Neuronal stem cell (in vitro differentiated cells): ENCODE results near the gene APBA3.

ENCODE experiments used
- DNase-seq: peaks from one replicate; pipeline ENCODE4 v3.0.0-alpha.2; 2013; ENCODE audit warnings: low spot score
- H2AFZ ChIP-seq: one replicate; pipeline ENCODE4 v1.6.1; 2013; ENCODE audit warnings: mild to moderate bottlenecking, low read length, inconsistent platforms
- H2AK5ac ChIP-seq: 2 replicates; pipeline ENCODE4 v1.6.1; 2013; ENCODE audit warnings: low read depth, mild to moderate bottlenecking, inconsistent platforms, low read length, moderate library complexity, mixed read lengths
- H2BK120ac ChIP-seq: 2 replicates; pipeline ENCODE4 v1.6.1; 2013; ENCODE audit warnings: low read depth, mild to moderate bottlenecking, inconsistent platforms, low read length, moderate library complexity, mixed read lengths
- H2BK12ac ChIP-seq: one replicate; pipeline ENCODE4 v1.6.1; 2013; ENCODE audit warnings: low read length, inconsistent platforms
- H2BK15ac ChIP-seq: 2 replicates; pipeline ENCODE4 v1.6.1; 2013; ENCODE audit warnings: mild to moderate bottlenecking, low read length, inconsistent platforms, mixed read lengths
- H2BK5ac ChIP-seq: one replicate; pipeline ENCODE4 v1.6.1; 2013; ENCODE audit warnings: inconsistent platforms, mild to moderate bottlenecking, low read length, moderate library complexity
- H3K14ac ChIP-seq: one replicate; pipeline ENCODE4 v1.6.1; 2013; ENCODE audit warnings: low read length, inconsistent platforms
- H3K18ac ChIP-seq: 2 replicates; pipeline ENCODE4 v1.6.1; 2013; ENCODE audit warnings: low read length, inconsistent platforms
- H3K23ac ChIP-seq: 2 replicates; pipeline ENCODE4 v1.6.1; 2013; ENCODE audit warnings: low read depth, mild to moderate bottlenecking, mixed read lengths, low read length, inconsistent platforms; ENCODE audit not compliant: poor library complexity
- H3K27ac ChIP-seq: replicated peaks from 3 replicates; pipeline ENCODE4 v1.5.1; 2013; ENCODE audit warnings: low read length, inconsistent platforms
- H3K27me3 ChIP-seq, 3 experiments: 2 replicates each; pipeline ENCODE4 v1.6.1; 2013; ENCODE audit warnings: low read length in 3 of 3, mild to moderate bottlenecking in 2 of 3, inconsistent platforms in 1 of 3, low read depth in 1 of 3, mixed read lengths in 1 of 3, moderate library complexity in 1 of 3; ENCODE audit not compliant: control insufficient read depth in 3 of 3, insufficient read depth in 3 of 3
- H3K36me3 ChIP-seq, 2 donors: replicated peaks in 1 of 2; 2 replicates each; pipeline ENCODE4 v1.6.1; 2013; ENCODE audit warnings: low read length in 2 of 2; ENCODE audit not compliant: control insufficient read depth in 2 of 2, insufficient read depth in 2 of 2
- H3K4ac ChIP-seq: 2 replicates; pipeline ENCODE4 v1.6.1; 2013; ENCODE audit warnings: inconsistent platforms, mild to moderate bottlenecking, low read length, moderate library complexity
- H3K4me1 ChIP-seq, 2 donors: 1 replicate in 1 of 2; 2 replicates in 1 of 2; pipeline ENCODE4 v1.6.1; 2013; ENCODE audit warnings: low read length in 2 of 2, low read depth in 1 of 2; ENCODE audit not compliant: control insufficient read depth in 2 of 2, insufficient read depth in 1 of 2
- H3K4me2 ChIP-seq: one replicate; pipeline ENCODE4 v1.6.1; 2013; ENCODE audit warnings: mild to moderate bottlenecking, low read length, inconsistent platforms; ENCODE audit not compliant: insufficient read depth, poor library complexity, severe bottlenecking
- H3K4me3 ChIP-seq, 2 donors: 2 replicates each; pipeline ENCODE4 v1.5.1; 2013; ENCODE audit warnings: low read length in 2 of 2, mild to moderate bottlenecking in 2 of 2, inconsistent platforms in 1 of 2, moderate library complexity in 1 of 2
- H3K79me1 ChIP-seq: one replicate; pipeline ENCODE4 v1.6.1; 2013; ENCODE audit warnings: low read depth, mild to moderate bottlenecking, inconsistent platforms, low read length, moderate library complexity
- H3K9ac ChIP-seq: one replicate; pipeline ENCODE4 v1.6.1; 2013; ENCODE audit warnings: mild to moderate bottlenecking, low read depth, low read length, inconsistent platforms; ENCODE audit not compliant: poor library complexity
- H3K9me3 ChIP-seq, 2 donors: replicated peaks in 1 of 2; 2 replicates each; pipeline versions ENCODE3 to v1.6.1; 2013; ENCODE audit warnings: low read length in 2 of 2, mild to moderate bottlenecking in 2 of 2, inconsistent platforms in 1 of 2, low read depth in 1 of 2, mixed read lengths in 1 of 2, moderate library complexity in 1 of 2; ENCODE audit not compliant: control insufficient read depth in 2 of 2, insufficient read depth in 1 of 2
- H4K8ac ChIP-seq: one replicate; pipeline ENCODE4 v1.6.1; 2013; ENCODE audit warnings: low read depth, mild to moderate bottlenecking, inconsistent platforms, low read length, moderate library complexity
- H4K91ac ChIP-seq: one replicate; pipeline ENCODE4 v1.6.1; 2013; ENCODE audit warnings: low read length, low read depth, mild to moderate bottlenecking, inconsistent platforms; ENCODE audit not compliant: poor library complexity
- WGBS, 2 donors: extraction: QIAGEN DNeasy Blood & Tissue Kit; methylation state at CpG; one replicate each; pipeline ENCODE4 v1.1.7; 2013; ENCODE audit warnings: missing lambda C conversion rate in 2 of 2, mixed read lengths in 1 of 2; ENCODE audit not compliant: insufficient read length in 2 of 2, insufficient replicate concordance in 1 of 2; ENCODE audit errors: extremely low coverage in 2 of 2; 5-methylcytosine and 5-hydroxymethylcytosine counted together

The APBA3 gene

GRCh38 chr19:3804429-3804828 is 42.9 kb upstream of the APBA3 start:
- no peak for DNase-seq
- peaks cover 0 to 3% of the 10 kb centered on the region in 2 donors for H3K36me3 ChIP-seq
- no peak overlapping the region for H3K18ac ChIP-seq
- H2BK15ac ChIP-seq, result peak overlapping the region; percentile 46
- no CpG with 5 or more reads among the region's 13 CpGs for WGBS, 2 donors
- H3K23ac ChIP-seq, result no peak overlapping the region
- H4K8ac ChIP-seq, result no peak overlapping the region
- H3K4me1 ChIP-seq, result peaks cover 8 to 9% of the 10 kb centered on the region in 2 donors
- no peak overlapping the region for H3K14ac ChIP-seq
- H3K4ac ChIP-seq, result no peak overlapping the region
- H3K27ac ChIP-seq, result no peak overlapping the region
- no peak overlapping the region for H2AK5ac ChIP-seq
- H4K91ac ChIP-seq, result no peak overlapping the region
- H2BK120ac ChIP-seq, result no peak overlapping the region
- H3K9ac ChIP-seq, result no peak overlapping the region
- peaks cover 0 to 5% of the 10 kb centered on the region in 2 donors for H3K9me3 ChIP-seq
- H2AFZ ChIP-seq, result no peak overlapping the region
- H3K4me3 ChIP-seq, result no peak overlapping the region
- no peak overlapping the region for H2BK12ac ChIP-seq
- H3K79me1 ChIP-seq, result no peaks in the 10 kb centered on the region
- H2BK5ac ChIP-seq, result no peak overlapping the region
- H3K27me3 ChIP-seq, result peaks cover 0 to 43% (median 23%) of the 10 kb centered on the region in 3 experiments
- H3K4me2 ChIP-seq, result no peak overlapping the region

GRCh38 chr19:3803986-3804385 is 42.5 kb upstream of the APBA3 start:
- Histone ChIP-seq H4K91ac (no peak overlapping the region), H3K23ac (no peak overlapping the region), H2BK120ac (no peak overlapping the region), H3K36me3 (peaks cover 0 to 3% of the 10 kb centered on the region in 2 donors), H3K14ac (no peak overlapping the region), H3K27ac (no peak overlapping the region), H3K9me3 (peaks cover 0 to 5% of the 10 kb centered on the region in 2 donors), H3K27me3 (peaks cover 0 to 48% (median 23%) of the 10 kb centered on the region in 3 experiments), H2AK5ac (no peak overlapping the region), H3K18ac (no peak overlapping the region), H3K4me2 (no peak overlapping the region), H3K4me1 (peaks cover 8 to 9% of the 10 kb centered on the region in 2 donors), H4K8ac (no peak overlapping the region), H3K4me3 (no peak overlapping the region), H2BK5ac (no peak overlapping the region), H2BK12ac (no peak overlapping the region), H3K4ac (no peak overlapping the region), H3K9ac (no peak overlapping the region), H2AFZ (no peak overlapping the region), H2BK15ac (peak overlapping the region; percentile 46), H3K79me1 (no peaks in the 10 kb centered on the region)
- DNase-seq, result no peak
- WGBS, 2 donors, result no CpG with 5 or more reads among the region's 10 CpGs

- WGBS, 2 donors, result no CpG with 5 or more reads among the region's 24 CpGs
- no peak overlapping the region for H3K23ac ChIP-seq
- H3K4me3 ChIP-seq, result no peak overlapping the region
- no peak overlapping the region for H2AFZ ChIP-seq
- H3K9ac ChIP-seq, result no peak overlapping the region
- peaks cover 0 to 49% (median 23%) of the 10 kb centered on the region in 3 experiments for H3K27me3 ChIP-seq
- no peak overlapping the region for H4K8ac ChIP-seq
- no peak overlapping the region for H3K4ac ChIP-seq
- no peak overlapping the region for H3K4me2 ChIP-seq
- no peak overlapping the region for H3K27ac ChIP-seq
- H3K79me1 ChIP-seq, result no peaks in the 10 kb centered on the region
- peak overlapping the region; percentile 22 for H3K18ac ChIP-seq
- H3K4me1 ChIP-seq, result peaks cover 8 to 9% of the 10 kb centered on the region in 2 donors
- no peak overlapping the region for H2BK15ac ChIP-seq
- no peak overlapping the region for H2BK12ac ChIP-seq
- H4K91ac ChIP-seq, result no peak overlapping the region
- peak overlapping the region; percentile 52 for H2AK5ac ChIP-seq
- peaks cover 0 to 5% of the 10 kb centered on the region in 2 donors for H3K9me3 ChIP-seq
- H2BK120ac ChIP-seq, result no peak overlapping the region
- DNase-seq, result no peak
- H3K36me3 ChIP-seq, result peaks cover 0 to 3% of the 10 kb centered on the region in 2 donors
- peak overlapping the region; percentile 71 for H2BK5ac ChIP-seq
- H3K14ac ChIP-seq, result peak overlapping the region; percentile 31
These were observed 41.8 kb upstream of the APBA3 start for GRCh38 chr19:3803114-3803888.

- H4K91ac ChIP-seq, result no peak overlapping the region
- H3K4me2 ChIP-seq, result peak overlapping the region; percentile 81
- no peak overlapping the region for H2BK120ac ChIP-seq
- no peak overlapping the region for H2AK5ac ChIP-seq
- no peak overlapping the region for H2BK12ac ChIP-seq
- no peak overlapping the region for H4K8ac ChIP-seq
- no peak overlapping the region for H3K14ac ChIP-seq
- no peaks in the 10 kb centered on the region for H3K36me3 ChIP-seq
- peaks cover 0 to 49% (median 21%) of the 10 kb centered on the region in 3 experiments for H3K27me3 ChIP-seq
- no peak overlapping the region for H2BK15ac ChIP-seq
- DNase-seq, result peak; percentile 40
- peak overlapping the region; percentile 14 to 55 for H3K4me3 ChIP-seq
- H2BK5ac ChIP-seq, result no peak overlapping the region
- H3K23ac ChIP-seq, result peak overlapping the region; percentile 75
- H3K79me1 ChIP-seq, result no peaks in the 10 kb centered on the region
- H2AFZ ChIP-seq, result peak overlapping the region; percentile 77
- peaks cover 7 to 9% of the 10 kb centered on the region in 2 donors for H3K4me1 ChIP-seq
- WGBS, 2 donors, result no CpG with 5 or more reads among the region's 46 CpGs
- no peak overlapping the region for H3K4ac ChIP-seq
- peaks cover 0 to 4% of the 10 kb centered on the region in 2 donors for H3K9me3 ChIP-seq
- peak overlapping the region; percentile 77 for H3K18ac ChIP-seq
- H3K9ac ChIP-seq, result no peak overlapping the region
- no peak overlapping the region for H3K27ac ChIP-seq
These were observed 40.1 kb upstream of the APBA3 start for GRCh38 chr19:3801412-3802096.
